Kidney epithelial cell (primary cell): ENCODE results near the gene FAR1. TPM values are rescaled to one million over a fixed set of nuclear protein-coding genes. Genes with fewer than 3 reads are reported as not detected.

Experiments used
- DNase-seq: peaks from one replicate; pipeline ENCODE4 v3.0.0-alpha.2; 2010; ENCODE audit warnings: low read depth
- H3K27me3 ChIP-seq: 2 replicates; pipeline ENCODE4 v1.6.0; 2011; ENCODE audit warnings: low read length; ENCODE audit not compliant: control insufficient read depth, insufficient read depth
- H3K36me3 ChIP-seq: 2 replicates; pipeline ENCODE4 v1.5.1; 2011; ENCODE audit warnings: low read length; ENCODE audit not compliant: control insufficient read depth, insufficient read depth
- H3K4me3 ChIP-seq: 2 replicates; pipeline ENCODE4 v1.5.1; 2011; ENCODE audit warnings: low read depth, mild to moderate bottlenecking, control low read depth, low read length
- total RNA-seq: library from RNA; depleted of rRNA; stranded (reverse); fragments of >200 nt; gene quantifications from 2 replicates; pipeline ENCODE4 v1.2.3, GENCODE V29; 2015
- TF ChIP-seq, protein P1 (sequence below): IDR thresholded peaks from 2 replicates; pipeline ENCODE4 v1.5.1; 2011; ENCODE audit warnings: mild to moderate bottlenecking, moderate library complexity, low read length, control low read depth, inconsistent platforms; ENCODE audit not compliant: insufficient read depth, poor library complexity, severe bottlenecking

The FAR1 gene
- total RNA-seq, 1 donor from 2014 or later = 35.1 TPM

DNA sequence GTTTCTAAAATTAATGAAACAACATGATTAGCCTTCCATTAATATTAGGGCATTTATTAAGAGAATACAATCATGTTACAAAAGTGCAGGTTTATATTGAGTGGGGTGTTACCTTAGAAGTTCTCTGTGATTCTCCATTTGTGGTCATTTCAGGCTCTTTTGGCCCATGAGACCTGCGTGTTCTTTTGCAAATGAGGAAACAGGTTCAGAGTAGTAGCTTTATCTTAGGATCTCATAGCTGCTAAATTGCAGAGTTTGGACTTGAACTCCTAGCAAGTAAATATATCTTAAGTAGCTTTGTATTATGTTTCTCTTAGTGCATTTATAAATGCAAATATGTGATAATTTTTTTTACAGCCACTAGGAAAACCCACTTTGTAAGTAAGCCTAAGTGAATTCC lies 18.3 kb downstream of the FAR1 start:
- no peaks in the 10 kb centered on the region for H3K36me3 ChIP-seq
- H3K4me3 ChIP-seq = no peak overlapping the region
- no peaks in the 10 kb centered on the region for H3K27me3 ChIP-seq
- no peak for DNase-seq
- TF ChIP-seq, protein P1, sequence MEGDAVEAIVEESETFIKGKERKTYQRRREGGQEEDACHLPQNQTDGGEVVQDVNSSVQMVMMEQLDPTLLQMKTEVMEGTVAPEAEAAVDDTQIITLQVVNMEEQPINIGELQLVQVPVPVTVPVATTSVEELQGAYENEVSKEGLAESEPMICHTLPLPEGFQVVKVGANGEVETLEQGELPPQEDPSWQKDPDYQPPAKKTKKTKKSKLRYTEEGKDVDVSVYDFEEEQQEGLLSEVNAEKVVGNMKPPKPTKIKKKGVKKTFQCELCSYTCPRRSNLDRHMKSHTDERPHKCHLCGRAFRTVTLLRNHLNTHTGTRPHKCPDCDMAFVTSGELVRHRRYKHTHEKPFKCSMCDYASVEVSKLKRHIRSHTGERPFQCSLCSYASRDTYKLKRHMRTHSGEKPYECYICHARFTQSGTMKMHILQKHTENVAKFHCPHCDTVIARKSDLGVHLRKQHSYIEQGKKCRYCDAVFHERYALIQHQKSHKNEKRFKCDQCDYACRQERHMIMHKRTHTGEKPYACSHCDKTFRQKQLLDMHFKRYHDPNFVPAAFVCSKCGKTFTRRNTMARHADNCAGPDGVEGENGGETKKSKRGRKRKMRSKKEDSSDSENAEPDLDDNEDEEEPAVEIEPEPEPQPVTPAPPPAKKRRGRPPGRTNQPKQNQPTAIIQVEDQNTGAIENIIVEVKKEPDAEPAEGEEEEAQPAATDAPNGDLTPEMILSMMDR = no peak

GRCh38 chr11:13687271-13687670 lies 18.8 kb downstream of the FAR1 start:
- TF ChIP-seq, protein P1 = no peak
- DNase-seq = no peak
- H3K27me3 ChIP-seq = no peaks in the 10 kb centered on the region

GRCh38 chr11:13691286-13691899 lies 22.9 kb downstream of the FAR1 start:
- DNase-seq = no peak
- Histone ChIP-seq H3K4me3 (no peak overlapping the region), H3K27me3 (no peaks in the 10 kb centered on the region), H3K36me3 (no peaks in the 10 kb centered on the region)
- TF ChIP-seq, protein P1 = no peak

More at GRCh38 chr11:13687271-13687670, 18.8 kb downstream of the FAR1 start:
- Histone ChIP-seq H3K4me3 (no peak overlapping the region), H3K36me3 (no peaks in the 10 kb centered on the region)

GRCh38 chr11:13692172-13692571 lies 23.7 kb downstream of the FAR1 start:
- DNase-seq = no peak
- Histone ChIP-seq H3K36me3 (no peaks in the 10 kb centered on the region), H3K4me3 (no peak overlapping the region), H3K27me3 (no peaks in the 10 kb centered on the region)
- TF ChIP-seq, protein P1 = no peak

GRCh38 chr11:13694115-13694514 lies 25.6 kb downstream of the FAR1 start:
- no peak for DNase-seq
- H3K36me3 ChIP-seq = no peaks in the 10 kb centered on the region
- TF ChIP-seq, protein P1 = no peak
- H3K4me3 ChIP-seq = no peak overlapping the region
- no peaks in the 10 kb centered on the region for H3K27me3 ChIP-seq

GRCh38 chr11:13695886-13696285 lies 27.4 kb downstream of the FAR1 start:
- TF ChIP-seq, protein P1 = no peak
- no peak overlapping the region for H3K4me3 ChIP-seq
- no peaks in the 10 kb centered on the region for H3K36me3 ChIP-seq
- no peak for DNase-seq
- H3K27me3 ChIP-seq = no peaks in the 10 kb centered on the region
